Measurements from ENCODE around the gene MAP7. TPM values are rescaled to one million over a fixed set of nuclear protein-coding genes. Genes with fewer than 3 reads are reported as not detected.
"Not testable (repeated sequence)": the region's sequence is repeated elsewhere in the genome, so short reads cannot be mapped to it uniquely, and the experiment has no call there.

The MAP7 gene
- total RNA-seq, 1 donor, result 1.4 TPM

GRCh38 chr6:136487759-136488425 lies 62.3 kb downstream of the MAP7 start:
- TF ChIP-seq CTCF (IDR thresholded peaks at IDR 0.05; ENCODE audit: extremely low read depth, low read depth, low read length), result no peak
- H3K27ac ChIP-seq (ENCODE audit: low read depth, low read length), result no peak overlapping the region

DNA sequence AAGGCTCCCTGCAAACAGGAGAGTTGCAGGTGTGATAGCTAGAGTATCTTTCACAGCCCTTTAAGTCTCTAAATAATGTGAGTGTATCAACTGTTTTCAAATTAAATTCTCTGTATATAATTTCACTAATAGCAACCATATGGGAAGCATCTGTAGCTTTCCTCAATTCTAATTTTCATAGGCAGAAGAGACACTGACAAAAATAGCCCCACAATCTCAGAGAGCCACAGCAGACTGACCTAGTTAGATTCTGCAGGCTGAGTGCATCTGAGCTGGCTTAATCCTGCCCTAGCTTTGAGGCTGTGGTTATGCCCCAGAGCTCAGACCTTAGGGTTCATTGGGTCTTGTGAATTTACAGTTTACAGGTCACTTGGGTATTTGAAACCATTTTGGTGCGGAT lies 63.9 kb downstream of the MAP7 start:
- Histone ChIP-seq H3K4me3 (ENCODE audit: insufficient read depth, low read length) (no peak overlapping the region), H3K79me2 (ENCODE audit: insufficient read depth, low read length) (no peaks in the 10 kb centered on the region), H4K20me1 (ENCODE audit: insufficient read depth, low read length) (no peaks in the 10 kb centered on the region), H3K36me3 (ENCODE audit: insufficient read depth, low read length) (no peaks in the 10 kb centered on the region), H3K4me2 (ENCODE audit: insufficient read depth, low read length) (no peak overlapping the region), H3K4me1 (ENCODE audit: insufficient read depth, low read length) (no peaks in the 10 kb centered on the region), H2AFZ (ENCODE audit: low read length) (no peak overlapping the region), H3K9me3 (ENCODE audit: low read depth, low read length) (no peaks in the 10 kb centered on the region), H3K27ac (ENCODE audit: low read depth, low read length) (no peak overlapping the region), H3K27me3 (ENCODE audit: insufficient read depth, low read length) (no peaks in the 10 kb centered on the region)
- TF ChIP-seq CTCF (IDR thresholded peaks at IDR 0.05; ENCODE audit: extremely low read depth, low read depth, low read length), result no peak
- no peak for DNase-seq (ENCODE audit: insufficient read length, low spot score, missing footprints)

More at GRCh38 chr6:136487759-136488425, 62.3 kb downstream of the MAP7 start:
- Histone ChIP-seq H3K36me3 (ENCODE audit: insufficient read depth, low read length) (no peaks in the 10 kb centered on the region), H3K9me3 (ENCODE audit: low read depth, low read length) (no peaks in the 10 kb centered on the region), H4K20me1 (ENCODE audit: insufficient read depth, low read length) (no peaks in the 10 kb centered on the region), H3K79me2 (ENCODE audit: insufficient read depth, low read length) (no peaks in the 10 kb centered on the region), H3K27me3 (ENCODE audit: insufficient read depth, low read length) (no peaks in the 10 kb centered on the region), H2AFZ (ENCODE audit: low read length) (no peak overlapping the region), H3K4me3 (ENCODE audit: insufficient read depth, low read length) (no peak overlapping the region), H3K4me1 (ENCODE audit: insufficient read depth, low read length) (no peaks in the 10 kb centered on the region), H3K4me2 (ENCODE audit: insufficient read depth, low read length) (no peak overlapping the region)
- DNase-seq (ENCODE audit: insufficient read length, low spot score, missing footprints), result no peak

GRCh38 chr6:136483906-136484305 lies 66.3 kb downstream of the MAP7 start:
- H3K4me2 ChIP-seq (ENCODE audit: insufficient read depth, low read length), result no peak overlapping the region
- H2AFZ ChIP-seq (ENCODE audit: low read length), result no peak overlapping the region
- no peak overlapping the region for H3K27ac ChIP-seq (ENCODE audit: low read depth, low read length)
- H3K9me3 ChIP-seq (ENCODE audit: low read depth, low read length), result no peaks in the 10 kb centered on the region
- no peaks in the 10 kb centered on the region for H4K20me1 ChIP-seq (ENCODE audit: insufficient read depth, low read length)
- no peaks in the 10 kb centered on the region for H3K4me1 ChIP-seq (ENCODE audit: insufficient read depth, low read length)
- H3K36me3 ChIP-seq (ENCODE audit: insufficient read depth, low read length), result no peaks in the 10 kb centered on the region
- DNase-seq (ENCODE audit: insufficient read length, low spot score, missing footprints), result no peak
- no peaks in the 10 kb centered on the region for H3K79me2 ChIP-seq (ENCODE audit: insufficient read depth, low read length)
- H3K27me3 ChIP-seq (ENCODE audit: insufficient read depth, low read length), result no peaks in the 10 kb centered on the region
- TF ChIP-seq CTCF (IDR thresholded peaks at IDR 0.05; ENCODE audit: extremely low read depth, low read depth, low read length), result no peak
- H3K4me3 ChIP-seq (ENCODE audit: insufficient read depth, low read length), result no peak overlapping the region

DNA sequence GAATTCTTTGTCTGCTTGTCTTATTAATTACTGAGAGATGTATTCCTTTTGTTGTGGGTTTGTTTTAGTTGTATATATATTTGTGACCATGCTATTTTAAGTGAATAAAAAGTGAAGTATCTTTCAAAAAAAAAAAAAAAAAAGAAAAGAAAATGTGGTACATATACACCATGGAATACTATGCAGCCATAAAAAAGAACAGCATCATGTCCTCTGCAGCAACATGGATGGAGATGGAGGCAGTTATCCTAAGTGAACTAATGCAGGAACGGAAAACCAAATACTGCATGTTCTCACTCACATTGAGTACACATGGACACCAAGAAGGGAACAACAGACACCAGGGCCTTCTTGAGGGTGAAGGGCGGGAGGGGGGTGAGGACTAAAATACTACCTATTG lies 67.2 kb downstream of the MAP7 start:
- H3K4me1 ChIP-seq (ENCODE audit: insufficient read depth, low read length); H2AFZ ChIP-seq (ENCODE audit: low read length); H3K9me3 ChIP-seq (ENCODE audit: low read depth, low read length); DNase-seq (ENCODE audit: insufficient read length, low spot score, missing footprints); H3K27me3 ChIP-seq (ENCODE audit: insufficient read depth, low read length); H3K79me2 ChIP-seq (ENCODE audit: insufficient read depth, low read length); H3K4me2 ChIP-seq (ENCODE audit: insufficient read depth, low read length); H3K27ac ChIP-seq (ENCODE audit: low read depth, low read length); H3K4me3 ChIP-seq (ENCODE audit: insufficient read depth, low read length); H3K36me3 ChIP-seq (ENCODE audit: insufficient read depth, low read length); H4K20me1 ChIP-seq (ENCODE audit: insufficient read depth, low read length): not testable (repeated sequence)

Measured in osteoblast (primary cell).